CD14-positive monocyte (primary cell): Measurements from ENCODE around the gene VLDLR. TPM values are rescaled to one million over a fixed set of nuclear protein-coding genes. Genes with fewer than 3 reads are reported as not detected.

ENCODE experiments used
- DNase-seq, 3 donors: peaks; one replicate each; pipeline ENCODE4 v3.0.0-alpha.2; 2011 to 2022
- H2AFZ ChIP-seq: 2 replicates; pipeline ENCODE4 v1.6.0; 2012; ENCODE audit warnings: mild to moderate bottlenecking, low read depth, low read length, inconsistent platforms; ENCODE audit not compliant: insufficient read depth, poor library complexity, severe bottlenecking
- H3K27ac ChIP-seq, 2 donors: 1 replicate in 1 of 2; 2 replicates in 1 of 2; pipeline ENCODE4 v1.5.1; 2012 to 2013; ENCODE audit warnings: low read length in 2 of 2, control low read depth in 1 of 2, inconsistent platforms in 1 of 2, low read depth in 1 of 2, mild to moderate bottlenecking in 1 of 2
- H3K27me3 ChIP-seq, 2 donors: one replicate each; pipeline versions ENCODE4 v1.6.0 to v1.6.1; 2011 to 2013; ENCODE audit warnings: low read length in 2 of 2; ENCODE audit not compliant: control insufficient read depth in 2 of 2, insufficient read depth in 2 of 2
- H3K36me3 ChIP-seq, 2 donors: replicated peaks in 1 of 2; 1 replicate in 1 of 2; 2 replicates in 1 of 2; pipeline versions ENCODE4 v1.5.1 to v1.6.1; 2012 to 2013; ENCODE audit warnings: low read length in 2 of 2, control low read depth in 1 of 2, inconsistent platforms in 1 of 2, mild to moderate bottlenecking in 1 of 2; ENCODE audit not compliant: insufficient read depth in 2 of 2, control insufficient read depth in 1 of 2
- H3K4me1 ChIP-seq, 2 donors: 1 replicate in 1 of 2; 2 replicates in 1 of 2; pipeline versions ENCODE4 v1.5.1 to v1.6.1; 2012 to 2013; ENCODE audit warnings: low read length in 2 of 2, control low read depth in 1 of 2, inconsistent platforms in 1 of 2, mild to moderate bottlenecking in 1 of 2, moderate library complexity in 1 of 2; ENCODE audit not compliant: insufficient read depth in 2 of 2, control insufficient read depth in 1 of 2
- H3K4me2 ChIP-seq: replicated peaks from 2 replicates; pipeline ENCODE3; 2012; ENCODE audit warnings: low read length, moderate library complexity, mild to moderate bottlenecking; ENCODE audit not compliant: poor library complexity, severe bottlenecking; ENCODE audit errors: extremely low read depth
- H3K4me3 ChIP-seq, 3 experiments: fragments of 200-600 bp in 1 of 3; sonication (generic) in 1 of 3; replicated peaks in 1 of 3; 1 replicate in 2 of 3; 2 replicates in 1 of 3; pipeline ENCODE4 v1.5.1; 2011 to 2013; ENCODE audit warnings: low read length in 3 of 3, mild to moderate bottlenecking in 3 of 3, control low read depth in 2 of 3, low read depth in 2 of 3, inconsistent platforms in 1 of 3, moderate library complexity in 1 of 3
- H3K79me2 ChIP-seq: 2 replicates; pipeline ENCODE4 v1.6.0; 2012; ENCODE audit warnings: mild to moderate bottlenecking, control low read depth, inconsistent platforms, low read length, moderate library complexity; ENCODE audit not compliant: insufficient read depth
- H3K9ac ChIP-seq: 2 replicates; pipeline ENCODE4 v1.6.0; 2017; ENCODE audit warnings: low read length, mild to moderate bottlenecking; ENCODE audit not compliant: insufficient read depth, poor library complexity, severe bottlenecking
- H3K9me3 ChIP-seq, 2 donors: replicated peaks in 1 of 2; 1 replicate in 1 of 2; 2 replicates in 1 of 2; pipeline versions ENCODE4 v1.5.1 to v1.6.1; 2012 to 2013; ENCODE audit warnings: low read length in 2 of 2, control low read depth in 1 of 2; ENCODE audit not compliant: control insufficient read depth in 1 of 2, insufficient read depth in 1 of 2
- H4K20me1 ChIP-seq: 2 replicates; pipeline ENCODE4 v1.6.0; 2012; ENCODE audit warnings: mild to moderate bottlenecking, low read length, control low read depth, moderate library complexity; ENCODE audit not compliant: insufficient read depth
- H3K27ac Mint-ChIP-seq, 7 donors: one replicate each; pipeline ENCODE4 v1.8.0; 2020; ENCODE audit warnings: mild to moderate bottlenecking in 7 of 7, mixed read lengths in 7 of 7, moderate library complexity in 6 of 7, inconsistent platforms in 2 of 7
- H3K27me3 Mint-ChIP-seq, 3 donors: one replicate each; pipeline ENCODE4 v1.8.0; 2021 to 2022; ENCODE audit warnings: low read depth in 3 of 3, mild to moderate bottlenecking in 3 of 3, mixed read lengths in 3 of 3, moderate library complexity in 3 of 3, inconsistent platforms in 1 of 3
- H3K36me3 Mint-ChIP-seq, 2 donors: one replicate each; pipeline ENCODE4 v1.8.0; 2020; ENCODE audit warnings: mixed read lengths in 2 of 2, inconsistent platforms in 1 of 2, mild to moderate bottlenecking in 1 of 2
- H3K4me1 Mint-ChIP-seq: one replicate; pipeline ENCODE4 v1.8.0; 2020; ENCODE audit warnings: mild to moderate bottlenecking, mixed read lengths
- H3K4me3 Mint-ChIP-seq, 2 donors: one replicate each; pipeline ENCODE4 v1.8.0; 2020; ENCODE audit warnings: mild to moderate bottlenecking in 2 of 2, mixed read lengths in 2 of 2, moderate library complexity in 1 of 2
- H3K9me3 Mint-ChIP-seq, 7 donors: one replicate each; pipeline ENCODE4 v1.8.0; 2020 to 2022; ENCODE audit warnings: mixed read lengths in 7 of 7, mild to moderate bottlenecking in 6 of 7, moderate library complexity in 6 of 7, inconsistent platforms in 2 of 7
- WGBS: methylation state at CpG from one replicate; pipeline ENCODE4 v1.1.5; 2013; ENCODE audit warnings: missing lambda C conversion rate; ENCODE audit not compliant: insufficient coverage; 5-methylcytosine and 5-hydroxymethylcytosine counted together
- intact Hi-C, 2 donors: fragments of 100-400 bp; cut with micrococcal nuclease; formaldehyde crosslinking; loops; one replicate each; pipeline versions ENCODE4 v1.15.0 to v1.15.1; 2023
- polyA plus RNA-seq, 3 donors: library from polyadenylated mRNA; depleted of rRNA in 1 of 3; unstranded in 2 of 3; stranded (reverse) in 1 of 3; fragments of 300-500 nt in 2 of 3; fragments of >200 nt in 1 of 3; fragmentation: Illumina TruSeq in 2 of 3; gene quantifications; 1 replicate in 2 of 3; 2 replicates in 1 of 3; pipeline ENCODE4 v1.2.3, GENCODE V29; 2012 to 2021
- TF ChIP-seq, protein P1 (sequence below): fragments of 200-600 bp; IDR thresholded peaks from one replicate; pipeline ENCODE4 v1.8.0; 2022; ENCODE audit warnings: antibody characterized with exemption, mild to moderate bottlenecking

Gene VLDLR
- polyA plus RNA-seq, 3 donors, result 0.05 to 0.07 TPM; not detected in 1

DNA sequence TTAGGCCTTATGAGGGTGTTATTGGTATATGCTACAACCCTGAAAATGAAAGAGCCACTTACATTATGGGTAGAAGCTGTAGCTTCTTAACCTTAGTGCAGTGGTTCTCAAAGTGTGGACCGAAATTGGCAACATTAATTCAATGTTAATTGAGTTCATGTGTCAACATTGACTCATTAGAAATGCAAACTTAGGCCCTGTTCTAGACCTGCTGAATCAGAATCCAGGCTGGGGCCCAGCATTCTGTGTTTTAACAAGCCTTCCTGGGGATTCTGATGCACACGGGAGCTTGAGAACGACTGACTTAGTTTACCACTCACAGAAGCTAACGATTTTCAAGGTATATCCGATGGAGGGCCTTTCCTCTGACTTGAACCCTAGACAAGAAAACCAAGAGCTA, 7.3 kb downstream of the VLDLR start:
- Histone ChIP-seq H3K9ac (no peak overlapping the region), H3K9me3 (peaks cover 0 to 9% of the 10 kb centered on the region in 2 donors), H2AFZ (no peak overlapping the region), H4K20me1 (no peaks in the 10 kb centered on the region), H3K79me2 (no peaks in the 10 kb centered on the region), H3K27me3 (peaks cover 19 to 26% of the 10 kb centered on the region in 2 donors), H3K4me2 (no peak overlapping the region), H3K36me3 (no peaks in the 10 kb centered on the region), H3K4me3 (no peak overlapping the region), H3K4me1 (no peaks in the 10 kb centered on the region), H3K27ac (no peak overlapping the region)
- no peaks in the 10 kb centered on the region for H3K4me1 Mint-ChIP-seq
- H3K27ac Mint-ChIP-seq, result no peak overlapping the region
- H3K9me3 Mint-ChIP-seq, result peaks cover 0 to 9% (median 0%) of the 10 kb centered on the region in 7 donors
- WGBS, result 100% methylated on average over 1 of the region's 5 CpGs
- H3K4me3 Mint-ChIP-seq, result no peak overlapping the region
- intact Hi-C loops, result no loop called here
- H3K27me3 Mint-ChIP-seq, result peaks cover 16 to 26% (median 20%) of the 10 kb centered on the region in 3 donors
- DNase-seq, result no peak
- TF ChIP-seq, protein P1, sequence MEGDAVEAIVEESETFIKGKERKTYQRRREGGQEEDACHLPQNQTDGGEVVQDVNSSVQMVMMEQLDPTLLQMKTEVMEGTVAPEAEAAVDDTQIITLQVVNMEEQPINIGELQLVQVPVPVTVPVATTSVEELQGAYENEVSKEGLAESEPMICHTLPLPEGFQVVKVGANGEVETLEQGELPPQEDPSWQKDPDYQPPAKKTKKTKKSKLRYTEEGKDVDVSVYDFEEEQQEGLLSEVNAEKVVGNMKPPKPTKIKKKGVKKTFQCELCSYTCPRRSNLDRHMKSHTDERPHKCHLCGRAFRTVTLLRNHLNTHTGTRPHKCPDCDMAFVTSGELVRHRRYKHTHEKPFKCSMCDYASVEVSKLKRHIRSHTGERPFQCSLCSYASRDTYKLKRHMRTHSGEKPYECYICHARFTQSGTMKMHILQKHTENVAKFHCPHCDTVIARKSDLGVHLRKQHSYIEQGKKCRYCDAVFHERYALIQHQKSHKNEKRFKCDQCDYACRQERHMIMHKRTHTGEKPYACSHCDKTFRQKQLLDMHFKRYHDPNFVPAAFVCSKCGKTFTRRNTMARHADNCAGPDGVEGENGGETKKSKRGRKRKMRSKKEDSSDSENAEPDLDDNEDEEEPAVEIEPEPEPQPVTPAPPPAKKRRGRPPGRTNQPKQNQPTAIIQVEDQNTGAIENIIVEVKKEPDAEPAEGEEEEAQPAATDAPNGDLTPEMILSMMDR, result no peak
- no peaks in the 10 kb centered on the region for H3K36me3 Mint-ChIP-seq

- Mint-ChIP-seq H3K4me3 (no peak overlapping the region), H3K9me3 (peaks cover 0 to 6% (median 0%) of the 10 kb centered on the region in 7 donors), H3K27me3 (peaks cover 5 to 14% (median 9%) of the 10 kb centered on the region in 3 donors), H3K36me3 (no peaks in the 10 kb centered on the region), H3K4me1 (no peaks in the 10 kb centered on the region), H3K27ac (no peak overlapping the region)
- Histone ChIP-seq H3K9ac (no peak overlapping the region), H3K4me3 (no peak overlapping the region), H2AFZ (no peak overlapping the region), H3K4me2 (no peak overlapping the region), H3K36me3 (no peaks in the 10 kb centered on the region), H3K9me3 (no peaks in the 10 kb centered on the region), H3K4me1 (no peaks in the 10 kb centered on the region), H4K20me1 (no peaks in the 10 kb centered on the region), H3K27me3 (peaks cover 10 to 14% of the 10 kb centered on the region in 2 donors), H3K79me2 (no peaks in the 10 kb centered on the region), H3K27ac (no peak overlapping the region)
- TF ChIP-seq, protein P1, result no peak
- no peak for DNase-seq
- intact Hi-C loops, result no loop called here
- WGBS, result 100% methylated on average over 1 of the region's 2 CpGs
Measured at GRCh38 chr9:2630158-2630557, 8.6 kb downstream of the VLDLR start.
